ENCODE results near the gene SCOC.
"Not testable (repeated sequence)": the region's sequence is repeated elsewhere in the genome, so short reads cannot be mapped to it uniquely, and the experiment has no call there.

The SCOC gene

GRCh38 chr4:140363051-140363450 is 10.4 kb upstream of the SCOC start:
- DNase-seq, result no peak

GRCh38 chr4:140363558-140363957 is 9.9 kb upstream of the SCOC start:
- no peak for DNase-seq

- no peak for DNase-seq
Observed at GRCh38 chr4:140367738-140368137, 5.7 kb upstream of the SCOC start.

GRCh38 chr4:140368686-140369085 is 4.8 kb upstream of the SCOC start:
- no peak for DNase-seq

- peak; percentile 43 for DNase-seq
Observed at GRCh38 chr4:140372751-140373327, 607 bp upstream of the SCOC start.

GRCh38 chr4:140374130-140374477 is 658 bp downstream of the SCOC start:
- no peak for DNase-seq

GRCh38 chr4:140382732-140383131 is 9.3 kb downstream of the SCOC start:
- no peak for DNase-seq

GRCh38 chr4:140388015-140388414 is 14.6 kb downstream of the SCOC start:
- no peak for DNase-seq

GRCh38 chr4:140395668-140396067 is 22.2 kb downstream of the SCOC start:
- no peak for DNase-seq

GRCh38 chr4:140400111-140400510 is 26.7 kb downstream of the SCOC start:
- DNase-seq, result no peak

GRCh38 chr4:140406292-140406691 is 32.8 kb downstream of the SCOC start:
- DNase-seq, result no peak

- no peak for DNase-seq
Observed at GRCh38 chr4:140408974-140409373, 35.5 kb downstream of the SCOC start.

- DNase-seq, result not testable (repeated sequence)
Observed at GRCh38 chr4:140413130-140413969, 39.9 kb downstream of the SCOC start.

- DNase-seq, result no peak
Observed at GRCh38 chr4:140423106-140423505, 49.7 kb downstream of the SCOC start.

- peak; percentile 25 for DNase-seq
Observed at GRCh38 chr4:140426610-140427105, 53.2 kb downstream of the SCOC start.

- DNase-seq, result peak; percentile 68
Observed at GRCh38 chr4:140427106-140427918, 53.9 kb downstream of the SCOC start, which contains the start of gene CLGN. TSS of gene CLGN (minus strand) at chr4:140427648. CDS start at chr4:140413078, 14,570 bp downstream.

GRCh38 chr4:140427919-140428471 is 54.5 kb downstream of the SCOC start:
- no peak for DNase-seq
